GM12878 (cell line): ENCODE measurements around the gene ALDH1L2.

ENCODE experiments used
- BCL11A ChIP-seq: IDR thresholded peaks from 2 replicates; pipeline ENCODE4 v1.6.1; 2011; ENCODE audit warnings: low read depth, low read length
- CHD2 ChIP-seq: IDR thresholded peaks from 2 replicates; pipeline ENCODE4 v1.6.1; 2011; ENCODE audit warnings: low read depth, low read length, improper control_type of control experiment, borderline replicate concordance
- EP300 ChIP-seq, 2 experiments: fragments of 150-350 bp in 1 of 2; IDR thresholded peaks; 2 replicates each; pipeline ENCODE4 v1.6.1; 2011 to 2012; ENCODE audit warnings: low read depth in 2 of 2, low read length in 2 of 2, borderline replicate concordance in 1 of 2, improper control_type of control experiment in 1 of 2, inconsistent platforms in 1 of 2; ENCODE audit not compliant: control insufficient read depth in 1 of 2
- FOXM1 ChIP-seq: IDR thresholded peaks from 2 replicates; pipeline ENCODE4 v1.6.1; 2012; ENCODE audit warnings: low read depth, mild to moderate bottlenecking, inconsistent platforms, low read length, moderate library complexity
- POLR2A ChIP-seq: IDR thresholded peaks from 2 replicates; pipeline ENCODE4 v1.6.1; 2011; ENCODE audit warnings: low read depth, mild to moderate bottlenecking, low read length
- POLR2AphosphoS5 ChIP-seq: IDR thresholded peaks from 2 replicates; pipeline ENCODE4 v1.6.1; 2011; ENCODE audit warnings: mild to moderate bottlenecking, low read length, inconsistent platforms
- RCOR1 ChIP-seq: conservative IDR thresholded peaks from 2 replicates; pipeline ENCODE4 v1.6.1; 2012; ENCODE audit warnings: low read depth, low read length, improper control_type of control experiment
- SUZ12 ChIP-seq: fragments of 200-600 bp; sonication (generic); IDR thresholded peaks from one replicate; pipeline ENCODE4 v1.6.1; 2018; ENCODE audit warnings: antibody characterized with exemption, mild to moderate bottlenecking; ENCODE audit not compliant: unreplicated experiment
- TAF1 ChIP-seq: IDR thresholded peaks from 2 replicates; pipeline ENCODE4 v1.6.1; 2011; ENCODE audit warnings: mild to moderate bottlenecking, low read depth, low read length, borderline replicate concordance
- TF ChIP-seq, protein P1 (sequence below): fragments of 450-650 bp; IDR thresholded peaks from 2 replicates; pipeline ENCODE4 v1.6.1; 2017; ENCODE audit warnings: low read depth, mild to moderate bottlenecking, moderate library complexity
- TF ChIP-seq, protein P2 (sequence below), 3 experiments: IDR thresholded peaks in 2 of 3; conservative IDR thresholded peaks in 1 of 3; 2 replicates each; pipeline ENCODE4 v1.5.1; 2011; ENCODE audit warnings: low read depth in 3 of 3, low read length in 3 of 3, mild to moderate bottlenecking in 3 of 3, control low read depth in 2 of 3, moderate library complexity in 2 of 3, inconsistent platforms in 1 of 3, mixed read lengths in 1 of 3; ENCODE audit not compliant: control insufficient read depth in 2 of 3, insufficient read depth in 1 of 3; ENCODE audit errors: extremely low read depth in 1 of 3

GRCh38 chr12:104994336-104994735 lies 89.9 kb downstream of the ALDH1L2 start:
- TF ChIP-seq POLR2A: no peak
- no peak for TF ChIP-seq CHD2
- TF ChIP-seq, protein P1, sequence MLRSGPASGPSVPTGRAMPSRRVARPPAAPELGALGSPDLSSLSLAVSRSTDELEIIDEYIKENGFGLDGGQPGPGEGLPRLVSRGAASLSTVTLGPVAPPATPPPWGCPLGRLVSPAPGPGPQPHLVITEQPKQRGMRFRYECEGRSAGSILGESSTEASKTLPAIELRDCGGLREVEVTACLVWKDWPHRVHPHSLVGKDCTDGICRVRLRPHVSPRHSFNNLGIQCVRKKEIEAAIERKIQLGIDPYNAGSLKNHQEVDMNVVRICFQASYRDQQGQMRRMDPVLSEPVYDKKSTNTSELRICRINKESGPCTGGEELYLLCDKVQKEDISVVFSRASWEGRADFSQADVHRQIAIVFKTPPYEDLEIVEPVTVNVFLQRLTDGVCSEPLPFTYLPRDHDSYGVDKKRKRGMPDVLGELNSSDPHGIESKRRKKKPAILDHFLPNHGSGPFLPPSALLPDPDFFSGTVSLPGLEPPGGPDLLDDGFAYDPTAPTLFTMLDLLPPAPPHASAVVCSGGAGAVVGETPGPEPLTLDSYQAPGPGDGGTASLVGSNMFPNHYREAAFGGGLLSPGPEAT: no peak
- no peak for TF ChIP-seq RCOR1
- TF ChIP-seq FOXM1: no peak
- no peak for TF ChIP-seq POLR2AphosphoS5
- no peak for TF ChIP-seq SUZ12
- TF ChIP-seq EP300 (IDR thresholded peaks at IDR 0.05; ENCODE audit: borderline replicate concordance in 1 of 2, control insufficient read depth in 1 of 2, low read depth in 2 of 2, low read length in 2 of 2): no peak
- TF ChIP-seq, protein P2, sequence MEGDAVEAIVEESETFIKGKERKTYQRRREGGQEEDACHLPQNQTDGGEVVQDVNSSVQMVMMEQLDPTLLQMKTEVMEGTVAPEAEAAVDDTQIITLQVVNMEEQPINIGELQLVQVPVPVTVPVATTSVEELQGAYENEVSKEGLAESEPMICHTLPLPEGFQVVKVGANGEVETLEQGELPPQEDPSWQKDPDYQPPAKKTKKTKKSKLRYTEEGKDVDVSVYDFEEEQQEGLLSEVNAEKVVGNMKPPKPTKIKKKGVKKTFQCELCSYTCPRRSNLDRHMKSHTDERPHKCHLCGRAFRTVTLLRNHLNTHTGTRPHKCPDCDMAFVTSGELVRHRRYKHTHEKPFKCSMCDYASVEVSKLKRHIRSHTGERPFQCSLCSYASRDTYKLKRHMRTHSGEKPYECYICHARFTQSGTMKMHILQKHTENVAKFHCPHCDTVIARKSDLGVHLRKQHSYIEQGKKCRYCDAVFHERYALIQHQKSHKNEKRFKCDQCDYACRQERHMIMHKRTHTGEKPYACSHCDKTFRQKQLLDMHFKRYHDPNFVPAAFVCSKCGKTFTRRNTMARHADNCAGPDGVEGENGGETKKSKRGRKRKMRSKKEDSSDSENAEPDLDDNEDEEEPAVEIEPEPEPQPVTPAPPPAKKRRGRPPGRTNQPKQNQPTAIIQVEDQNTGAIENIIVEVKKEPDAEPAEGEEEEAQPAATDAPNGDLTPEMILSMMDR (IDR thresholded peaks at IDR 0.05 in 2 of 3, conservative IDR thresholded peaks at IDR 0.05 in 1 of 3; ENCODE audit: control insufficient read depth in 2 of 3, extremely low read depth in 1 of 3, insufficient read depth in 1 of 3, low read depth in 3 of 3, low read length in 3 of 3): no peak
- TF ChIP-seq TAF1: no peak
- no peak for TF ChIP-seq BCL11A
